ENCODE data around the gene TLE4.
"Not testable (repeated sequence)": the region's sequence is repeated elsewhere in the genome, so short reads cannot be mapped to it uniquely, and the experiment has no call there.

The TLE4 gene

DNA sequence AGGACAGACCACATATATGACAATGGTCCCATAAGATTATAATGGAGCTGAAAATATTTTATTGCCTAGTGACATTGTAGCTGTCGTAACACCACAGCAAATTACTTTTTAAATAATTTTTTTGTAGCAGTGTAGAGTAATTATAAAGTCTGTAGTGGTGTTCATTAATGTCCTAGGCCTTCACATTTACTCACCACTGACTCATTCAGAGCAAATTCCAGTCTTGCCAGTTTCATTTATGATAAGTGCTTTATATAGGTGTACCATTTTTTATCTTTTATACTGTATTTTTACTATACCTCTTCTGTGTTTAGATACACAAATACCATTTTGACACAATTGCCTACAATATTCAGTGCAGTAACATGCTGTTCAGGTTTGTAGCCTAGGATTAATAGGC, 67.6 kb downstream of the TLE4 start:
- DNase-seq: no peak

DNA sequence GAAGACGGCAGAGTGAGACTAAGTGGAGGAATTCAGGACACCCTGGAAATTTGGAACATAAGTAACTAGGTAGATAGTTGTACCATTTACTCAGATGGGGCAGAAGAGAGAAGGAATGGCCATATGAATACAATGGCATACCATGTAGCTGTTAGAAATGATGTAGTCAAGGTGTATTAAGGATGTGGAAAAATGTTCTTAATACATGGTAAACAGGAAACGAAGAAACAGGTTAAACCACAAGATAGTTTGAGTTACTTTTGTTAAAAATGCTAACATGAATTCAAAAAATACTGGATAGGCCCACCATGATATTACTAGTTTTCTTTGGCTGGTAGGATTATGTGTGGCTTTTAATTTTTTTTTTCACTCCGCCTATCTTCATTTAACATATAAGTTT, 68.3 kb downstream of the TLE4 start:
- DNase-seq: not testable (repeated sequence)

DNA sequence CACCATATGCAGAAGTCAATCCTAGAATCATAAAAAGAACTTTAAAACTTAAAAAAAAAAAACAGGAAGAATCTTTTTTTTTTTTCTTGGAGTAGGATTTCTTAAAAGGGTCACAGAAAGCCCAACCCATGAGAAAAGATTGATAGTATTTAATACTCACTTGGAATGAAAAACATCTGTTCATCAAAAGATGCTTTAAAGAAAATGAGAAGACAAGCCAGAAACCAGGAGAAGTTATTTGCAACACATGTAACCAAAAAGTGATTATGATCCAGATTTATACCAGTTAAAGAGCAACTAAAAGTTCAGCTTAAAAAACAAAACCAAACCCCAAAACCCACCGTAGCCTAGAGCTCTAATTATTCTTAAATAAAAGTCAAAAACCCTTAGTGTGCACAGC, 69.3 kb downstream of the TLE4 start:
- DNase-seq: no peak

DNA sequence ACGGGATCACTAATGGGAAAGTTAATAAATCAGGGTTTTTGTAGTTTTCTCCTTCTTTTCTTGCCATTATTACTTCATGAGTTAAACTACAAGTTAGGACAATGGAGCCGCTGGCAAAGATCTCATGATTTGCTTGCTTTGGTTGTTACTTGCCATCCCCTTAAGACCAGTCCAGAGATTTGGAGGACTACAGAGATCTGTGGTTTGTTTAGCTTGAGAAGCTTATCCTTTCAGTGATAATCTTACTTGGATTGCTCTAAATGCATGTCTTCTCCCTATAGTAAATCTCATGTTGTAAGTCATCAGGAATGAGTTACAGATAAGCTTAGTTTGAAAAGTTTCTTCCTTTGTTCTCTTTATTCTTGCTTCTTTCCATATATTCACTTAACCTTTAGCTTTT, 70.9 kb downstream of the TLE4 start:
- no peak for DNase-seq

DNA sequence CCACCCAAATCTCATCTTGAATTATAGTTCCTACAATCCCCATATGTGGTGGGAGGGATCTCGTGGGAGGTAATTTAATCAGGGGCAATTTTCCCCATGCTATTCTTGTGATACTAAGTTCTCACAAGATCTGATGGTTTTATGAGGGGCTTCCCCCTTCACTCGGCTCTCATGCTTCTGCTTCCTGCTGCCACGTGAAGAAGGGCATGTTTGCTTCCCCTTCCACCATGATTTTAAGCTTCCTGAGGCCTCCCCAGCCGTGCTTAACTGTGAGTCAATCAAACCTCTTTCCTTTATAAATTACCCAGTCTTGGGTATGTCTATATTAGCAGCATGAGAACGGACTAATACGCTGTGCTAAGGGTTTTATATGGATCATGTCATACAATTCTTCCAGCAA, 72.3 kb downstream of the TLE4 start:
- no peak for DNase-seq

DNA sequence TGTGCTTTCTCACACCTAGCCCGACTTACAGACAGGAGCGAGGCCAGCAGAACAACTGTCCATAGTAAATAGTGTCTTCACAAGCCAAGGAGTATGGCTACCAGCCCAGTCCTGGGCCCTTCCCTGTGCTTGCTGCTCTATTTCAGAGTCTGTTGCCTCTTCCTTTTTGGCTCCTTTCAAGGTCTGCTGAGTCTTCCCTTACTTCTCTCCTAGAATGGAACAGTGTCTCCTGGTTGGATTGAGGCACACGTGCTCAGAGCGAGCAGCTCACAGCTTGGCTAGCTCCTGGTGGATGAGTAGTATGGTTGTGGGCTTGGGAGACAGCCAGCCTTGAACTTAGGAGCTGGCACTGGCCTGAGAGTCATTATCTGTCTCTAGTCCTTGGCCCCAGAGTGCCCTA, 72.8 kb downstream of the TLE4 start:
- no peak for DNase-seq

DNA sequence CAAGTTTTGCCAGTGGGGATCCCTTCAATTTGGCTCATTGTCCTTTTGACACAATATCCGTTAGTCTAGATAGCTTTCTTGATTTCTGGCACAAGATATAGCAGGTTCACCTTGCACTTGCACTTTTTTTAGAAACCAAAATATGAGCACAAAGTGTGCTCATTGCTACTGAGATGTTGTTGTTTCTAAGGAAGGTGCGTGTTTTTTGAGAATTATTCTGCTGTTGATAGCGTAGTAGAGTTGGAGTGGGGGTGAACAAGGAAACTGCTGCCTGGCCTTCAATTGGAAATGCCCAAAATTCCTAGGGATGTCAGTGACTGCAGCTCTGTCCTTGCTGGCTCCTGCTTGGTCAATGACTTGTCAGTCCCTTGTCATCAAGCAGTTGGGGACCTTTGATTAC, 73.3 kb downstream of the TLE4 start:
- DNase-seq: no peak

DNA sequence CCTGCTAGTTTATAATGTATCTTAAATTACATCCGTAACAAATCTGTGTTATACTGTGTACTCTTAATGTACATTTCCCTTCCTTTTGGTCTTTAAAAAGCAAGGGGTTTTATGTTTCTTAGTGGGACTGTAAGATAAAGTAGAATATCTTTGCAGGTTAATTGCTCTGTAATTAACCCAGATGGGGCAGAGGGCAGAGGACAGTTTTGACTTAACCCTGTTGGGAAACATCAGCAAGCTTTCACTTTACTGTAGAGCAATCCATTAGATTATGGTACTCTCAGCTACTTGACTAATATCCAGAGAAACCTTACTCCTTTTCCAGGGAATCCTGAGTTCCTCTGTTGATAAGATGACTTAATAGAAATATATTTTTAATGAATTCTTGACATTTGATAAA, 74.3 kb downstream of the TLE4 start:
- DNase-seq: no peak

DNA sequence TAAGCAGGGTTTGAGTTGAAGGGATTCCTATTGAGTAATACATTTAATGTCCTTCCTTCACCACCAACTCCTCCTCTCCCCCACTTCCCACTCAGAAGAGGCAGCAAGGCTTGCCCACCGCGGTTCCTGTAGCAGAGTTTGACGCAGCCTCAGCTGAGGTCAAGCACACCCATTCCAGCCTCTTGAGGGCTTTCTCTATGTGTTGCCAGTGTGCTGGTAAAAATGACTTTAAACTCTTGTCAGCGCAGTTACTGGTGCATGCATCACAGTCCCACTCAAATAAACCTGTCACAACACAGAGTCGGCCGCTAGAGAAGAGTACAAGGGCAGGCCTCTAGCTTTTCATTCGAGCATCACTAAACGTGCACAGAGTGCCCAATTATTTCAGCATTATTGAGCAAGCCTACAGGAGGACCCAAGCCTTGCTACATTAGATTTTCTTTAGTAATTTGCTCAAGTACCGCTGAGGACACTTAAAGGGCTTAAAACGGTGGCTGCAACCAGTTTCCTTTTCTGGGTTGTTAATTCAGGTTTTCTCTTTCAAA, 79.6 kb downstream of the TLE4 start:
- no peak for DNase-seq

DNA sequence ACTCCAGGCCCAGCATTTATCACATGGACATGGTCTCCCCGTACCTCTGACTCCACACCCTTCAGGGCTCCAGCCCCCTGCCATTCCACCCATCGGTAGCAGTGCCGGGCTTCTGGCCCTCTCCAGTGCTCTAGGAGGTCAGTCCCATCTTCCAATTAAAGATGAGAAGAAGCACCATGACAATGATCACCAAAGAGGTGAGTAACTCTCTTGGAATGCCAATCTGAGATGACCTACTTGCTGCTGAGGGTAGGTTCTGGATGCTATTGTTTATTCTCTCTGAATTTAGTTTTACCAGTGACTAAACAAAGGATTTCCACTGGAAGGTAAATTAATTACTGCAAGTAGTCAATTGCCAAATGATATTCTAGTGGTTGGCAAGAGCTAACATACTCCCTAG, 80.8 kb downstream of the TLE4 start:
- no peak for DNase-seq

DNA sequence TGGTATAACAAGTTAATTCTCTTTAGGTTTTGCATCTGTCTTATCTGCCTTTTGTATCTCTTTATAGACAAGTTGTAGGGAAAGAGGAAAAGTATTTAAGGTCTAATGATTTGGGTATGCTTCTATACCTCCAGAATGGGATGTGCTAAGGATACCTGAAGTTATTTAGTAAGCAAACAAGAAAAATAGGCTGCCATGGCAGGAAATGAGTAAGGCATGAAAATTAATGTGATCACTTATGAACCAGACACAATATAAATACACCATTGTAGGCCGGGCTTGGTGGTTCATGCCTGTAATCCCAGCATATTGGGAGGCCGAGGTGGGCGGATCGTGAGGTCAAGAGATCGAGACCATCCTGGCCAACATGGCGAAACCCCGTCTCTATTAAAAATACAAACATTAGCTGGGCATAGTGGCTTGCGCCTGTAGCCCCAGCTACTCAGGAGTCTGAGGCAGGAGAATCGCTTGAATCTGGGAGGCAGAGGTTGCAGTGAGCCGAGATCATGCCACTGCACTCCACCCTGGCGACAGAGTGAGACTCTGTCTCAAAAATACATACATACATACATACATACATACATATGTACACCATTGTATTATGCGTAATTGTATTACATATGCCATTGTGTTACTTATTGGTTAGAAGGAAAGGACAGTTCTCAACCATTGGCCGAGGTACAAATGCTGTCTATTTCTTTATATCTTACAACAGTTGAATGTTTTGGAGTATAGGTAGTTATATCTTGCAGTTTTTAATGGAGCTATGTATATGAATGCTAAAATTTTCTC, 83.0 kb downstream of the TLE4 start:
- not testable (repeated sequence) for DNase-seq

DNA sequence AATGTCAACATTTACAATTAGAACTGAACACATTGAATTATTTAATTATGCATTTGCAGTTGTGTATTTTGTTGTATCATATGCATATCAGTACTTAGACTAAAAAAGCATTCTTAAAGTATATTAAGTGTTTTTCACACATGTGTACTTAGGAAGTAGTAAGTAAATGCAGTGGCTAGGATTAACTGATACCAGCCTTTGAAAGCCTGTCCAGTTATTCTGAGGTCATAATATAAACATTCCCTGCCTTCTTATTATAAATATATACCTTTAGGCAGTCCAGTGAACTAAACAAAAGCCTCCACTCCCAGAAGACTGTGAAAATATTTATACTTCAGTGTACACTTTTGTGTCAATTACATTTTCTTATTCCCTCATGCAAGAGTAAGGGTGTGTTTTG, 83.8 kb downstream of the TLE4 start:
- DNase-seq: no peak

DNA sequence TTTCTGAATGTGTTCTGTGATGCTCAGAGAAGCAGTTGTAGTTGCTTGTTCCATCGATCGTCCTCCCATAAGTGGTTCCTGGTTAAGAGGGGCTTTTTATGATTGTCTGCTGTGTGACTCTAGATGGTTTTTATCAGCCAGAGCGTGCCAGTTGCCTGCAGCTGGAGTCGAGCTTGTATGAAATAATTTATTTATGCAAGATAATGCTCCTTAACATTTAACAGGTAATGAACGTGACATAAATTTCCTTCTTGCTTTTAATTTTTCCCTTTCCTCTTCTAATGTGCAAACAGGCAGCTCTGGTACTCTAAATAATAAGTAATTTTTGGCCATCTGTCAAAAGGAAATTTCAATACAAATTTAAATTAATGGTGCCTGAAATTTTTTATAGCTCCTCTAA, 84.4 kb downstream of the TLE4 start:
- DNase-seq: no peak

DNA sequence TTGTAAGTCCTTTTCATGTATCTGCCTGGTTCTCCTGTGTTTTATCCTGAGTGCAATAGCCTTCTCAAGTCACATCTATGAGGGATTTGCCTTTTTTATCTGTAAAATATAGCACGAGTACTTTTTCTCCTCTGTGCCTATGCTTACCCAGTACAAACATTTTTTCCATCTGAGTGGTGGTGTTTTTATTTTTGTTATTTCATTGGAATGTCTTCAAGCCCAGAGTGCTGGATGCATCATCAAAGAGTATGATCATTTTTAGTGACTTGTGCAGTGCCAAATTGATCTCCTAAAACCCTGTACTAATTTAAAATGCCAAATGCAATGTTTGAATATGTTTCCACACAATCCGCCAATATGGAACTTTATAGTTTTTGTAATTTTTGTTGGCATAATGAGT, 86.1 kb downstream of the TLE4 start:
- no peak for DNase-seq

DNA sequence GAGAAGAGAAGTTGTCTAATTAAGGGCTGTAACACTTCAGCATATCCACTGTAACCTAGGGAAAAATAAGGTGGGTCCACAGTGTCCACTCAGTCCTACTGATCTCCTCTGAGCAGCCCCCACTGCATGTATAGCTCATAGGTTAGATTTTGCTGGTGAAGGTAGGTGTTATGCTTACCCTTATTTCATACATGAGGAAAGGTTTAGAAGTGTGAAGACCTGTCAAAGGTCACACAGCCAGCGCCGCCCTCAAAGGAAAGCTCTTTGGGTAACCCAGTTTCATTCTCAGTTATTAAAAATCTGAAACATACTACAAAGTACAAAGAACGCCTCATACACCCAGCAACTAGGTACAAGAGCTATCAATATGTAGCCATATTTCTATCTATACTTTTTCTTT, 87.2 kb downstream of the TLE4 start:
- no peak for DNase-seq

DNA sequence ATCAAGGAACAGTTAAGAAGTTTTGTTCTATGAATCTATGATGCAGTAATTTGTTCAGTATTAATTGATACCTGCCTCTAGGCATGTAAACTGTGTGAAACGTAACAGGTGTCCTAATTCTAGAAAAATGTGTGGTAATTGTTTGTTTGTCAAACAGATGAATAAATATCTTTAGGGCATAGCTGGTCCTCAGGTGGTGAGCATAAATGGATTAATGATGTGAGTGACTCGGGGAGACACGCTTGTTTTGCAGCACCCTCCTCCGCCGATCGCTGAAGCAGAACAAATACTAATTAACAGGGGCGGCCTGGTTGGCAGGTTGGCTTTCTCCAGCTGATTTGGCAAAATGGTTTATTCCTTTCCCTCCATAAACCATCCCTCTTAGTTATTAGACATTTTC, 88.8 kb downstream of the TLE4 start:
- no peak for DNase-seq

DNA sequence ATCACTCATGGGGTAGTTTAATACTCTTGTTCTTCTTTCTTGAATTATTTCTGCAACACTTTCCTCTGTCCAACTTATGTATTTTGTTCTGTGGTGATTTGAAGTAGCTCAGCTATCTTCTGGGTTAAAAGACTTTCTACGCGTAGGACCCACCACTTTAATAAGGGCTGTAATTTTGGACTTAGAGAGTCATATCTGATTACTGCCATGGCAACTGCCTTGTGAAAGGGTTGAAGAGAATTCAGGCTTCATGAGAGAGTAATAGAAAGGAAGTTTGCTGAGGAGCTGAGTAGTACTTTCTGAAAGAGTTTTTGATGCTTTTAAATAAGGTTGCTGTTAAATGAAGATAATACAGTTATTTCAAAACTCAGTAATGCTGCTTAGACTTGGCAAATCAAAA, 89.5 kb downstream of the TLE4 start:
- DNase-seq: no peak

DNA sequence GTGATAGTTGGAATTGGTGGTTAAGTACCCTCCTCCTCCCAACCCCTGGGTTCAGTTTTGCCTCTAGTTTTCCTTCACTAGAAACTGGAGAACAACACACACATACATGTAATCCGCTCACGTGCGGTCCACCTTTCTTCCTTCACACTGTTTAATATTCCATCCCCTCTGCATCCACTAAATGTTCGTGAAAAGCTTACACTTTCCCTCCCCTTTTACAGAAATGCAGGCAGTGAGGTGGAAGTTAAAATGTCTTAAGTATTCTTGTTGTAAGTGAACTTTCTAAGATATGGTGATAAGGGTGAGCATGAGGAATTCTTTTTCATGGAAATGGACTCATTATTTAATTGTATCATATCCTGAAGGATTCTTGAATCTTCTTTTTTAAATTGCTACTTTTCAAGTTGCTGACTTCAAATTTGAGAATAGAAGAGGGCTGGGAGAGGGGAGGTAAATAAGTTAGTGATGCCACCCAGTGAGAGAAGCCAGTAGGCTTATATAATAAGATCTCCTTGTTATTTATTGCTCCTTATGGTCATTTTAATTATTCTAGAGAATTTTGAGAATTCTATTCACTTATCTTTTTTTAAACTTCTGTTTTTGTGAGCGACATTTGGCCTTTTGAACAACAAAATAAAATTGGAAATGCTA, 90.2 kb downstream of the TLE4 start:
- no peak for DNase-seq

DNA sequence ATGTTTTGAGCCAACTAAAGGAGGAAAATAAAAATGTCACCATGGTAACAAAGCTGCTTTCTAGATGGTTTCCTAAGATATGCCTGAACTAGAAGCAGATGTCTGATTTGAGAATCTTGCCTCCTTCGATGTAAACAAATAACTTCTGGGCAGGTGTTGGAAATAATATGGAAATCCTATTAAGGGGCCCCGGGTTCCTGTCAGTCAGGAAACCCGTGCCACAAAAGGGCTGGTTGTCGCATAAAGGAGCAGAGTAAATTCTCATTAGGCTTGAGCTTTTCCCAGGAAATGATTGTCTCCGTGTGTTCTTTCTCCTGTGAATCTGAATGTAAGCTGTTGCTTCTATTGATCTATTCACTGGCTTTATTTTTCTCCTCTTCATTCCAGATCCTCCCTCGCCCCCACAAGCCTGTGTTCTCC, 90.8 kb downstream of the TLE4 start:
- no peak for DNase-seq

DNA sequence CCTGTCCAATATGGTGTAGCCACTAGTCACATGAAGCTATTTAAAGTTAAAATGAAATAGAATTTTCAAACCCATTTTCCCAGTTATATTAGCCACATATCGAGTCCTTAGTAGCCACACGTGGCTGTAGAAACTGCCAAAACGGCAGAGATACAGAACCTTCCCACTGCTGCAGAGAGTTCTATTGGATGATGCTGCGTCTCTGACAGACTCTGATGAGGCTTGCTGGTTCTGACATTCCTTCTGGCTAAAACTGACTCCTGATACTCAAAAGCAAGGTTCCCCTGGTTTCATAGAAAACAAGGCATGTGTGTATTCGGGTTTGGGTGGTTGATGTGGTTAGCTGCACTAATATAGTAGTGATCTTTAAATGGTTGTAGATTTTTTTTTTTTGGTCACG, 91.5 kb downstream of the TLE4 start:
- DNase-seq: no peak

DNA sequence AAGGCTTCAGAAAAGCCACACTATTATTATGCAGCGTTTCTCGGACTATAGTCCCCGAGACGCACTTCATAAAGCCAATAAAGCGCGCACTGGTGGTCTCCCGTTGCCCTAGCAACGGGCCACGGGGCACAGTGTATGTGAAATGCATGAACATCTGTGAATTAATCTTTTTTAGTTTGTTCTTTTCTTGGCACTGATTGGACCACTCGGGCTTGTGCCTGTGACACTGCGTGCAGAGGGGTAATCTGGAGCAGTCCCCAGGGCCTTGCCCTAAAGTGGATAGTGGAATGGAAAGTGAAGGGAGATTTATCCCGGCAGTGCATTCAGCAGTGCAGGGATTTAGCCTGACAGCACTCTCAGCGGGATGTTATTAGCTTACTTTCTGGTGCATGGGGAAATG, 92.1 kb downstream of the TLE4 start:
- no peak for DNase-seq

DNA sequence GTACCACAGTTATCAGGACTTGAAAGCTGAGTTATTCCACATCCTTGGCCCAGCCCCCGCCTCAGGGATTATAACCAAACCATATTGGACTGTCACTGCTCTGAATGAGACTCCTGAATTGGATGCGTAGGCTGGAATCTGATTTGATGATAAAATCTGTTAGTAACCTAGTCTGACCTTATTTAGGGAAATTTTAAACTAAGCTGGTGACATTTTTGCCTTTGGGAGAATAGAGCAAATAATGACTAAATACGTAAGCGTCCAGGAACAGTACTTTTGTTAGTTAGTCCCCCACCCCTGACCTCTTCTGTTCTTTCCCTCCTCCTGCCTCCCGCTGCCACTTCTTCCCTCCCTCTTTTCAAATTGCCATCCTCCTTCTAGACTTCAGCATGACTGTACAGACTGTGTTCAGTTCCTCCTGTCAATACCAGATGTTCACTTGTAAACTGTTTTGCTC, 92.6 kb downstream of the TLE4 start:
- DNase-seq: no peak

DNA sequence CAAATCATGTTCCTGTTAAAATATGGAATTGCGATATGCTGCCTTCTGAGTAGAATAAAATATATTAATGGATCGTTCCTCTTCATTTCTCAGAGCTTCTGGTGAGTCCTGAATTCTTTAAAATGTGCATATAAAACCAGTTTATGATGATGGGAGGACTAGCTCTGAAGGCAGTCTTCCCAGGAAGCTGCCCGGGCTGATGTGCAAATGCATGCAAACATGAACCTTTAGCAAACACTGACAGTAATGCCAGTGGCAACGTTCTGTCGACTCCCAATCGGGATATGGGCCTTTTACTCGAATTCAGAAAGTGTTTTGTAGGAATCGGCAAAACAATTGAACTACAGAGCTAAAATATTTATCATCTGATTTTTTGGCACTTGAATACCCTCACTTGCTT, 93.6 kb downstream of the TLE4 start:
- DNase-seq: no peak

DNA sequence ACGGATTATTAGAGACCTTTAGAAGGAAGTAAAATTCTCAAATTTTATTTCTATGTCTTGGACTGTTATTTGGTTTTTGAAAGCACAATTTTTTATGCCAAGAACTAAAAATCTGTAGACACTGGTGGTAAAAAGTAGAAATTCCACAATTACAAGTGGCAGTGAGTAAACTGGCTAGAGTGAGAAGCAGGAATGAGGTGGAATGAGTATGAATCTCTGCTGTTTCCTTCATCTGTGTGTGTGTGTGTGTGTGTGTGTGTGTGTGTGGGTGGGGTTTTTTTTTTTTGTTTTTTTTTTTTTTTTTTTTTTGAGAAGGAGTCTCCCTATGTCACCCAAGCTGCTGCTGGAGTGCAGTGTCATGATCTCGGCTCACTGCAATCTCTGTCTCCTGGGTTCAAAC, 94.2 kb downstream of the TLE4 start:
- DNase-seq: no peak

DNA sequence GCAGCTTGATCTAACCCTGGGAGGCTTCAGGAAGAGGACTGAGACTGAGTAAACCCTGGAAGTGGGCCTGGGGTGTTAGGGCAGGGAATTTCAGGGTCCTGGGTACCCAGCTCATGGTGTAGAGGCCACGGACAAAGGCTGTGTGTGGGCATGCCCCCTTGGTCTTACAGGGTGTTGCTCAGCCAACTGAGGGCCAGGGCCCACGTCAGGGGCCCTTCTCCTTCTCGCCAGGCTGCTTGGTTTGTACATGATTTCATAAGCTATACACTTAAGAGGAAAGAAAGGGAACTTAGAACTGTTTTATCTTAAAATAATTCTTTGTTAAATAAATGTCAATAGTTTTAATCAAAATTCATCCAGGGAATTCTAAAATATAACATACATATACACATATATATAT, 95.4 kb downstream of the TLE4 start:
- DNase-seq: no peak

Measured in activated CD8-positive, alpha-beta memory T cell treated with anti-CD3 and anti-CD28 coated beads, Interleukin-2, amount 50 U/mL, for 4 hours (primary cell).